DOHH2 (cell line): ENCODE results near the gene RASGEF1C.

ENCODE experiments used
- CTCF ChIP-seq: fragments of 200-600 bp; sonication (generic); IDR thresholded peaks from one replicate; pipeline ENCODE4 v1.5.1; 2014; ENCODE audit warnings: antibody characterized with exemption, mild to moderate bottlenecking, low read depth, low read length; ENCODE audit not compliant: poor library complexity, severe bottlenecking
- EZH2phosphoT487 ChIP-seq: fragments of 200-600 bp; sonication (generic); IDR thresholded peaks from 2 replicates; pipeline ENCODE4 v1.6.1; 2017; ENCODE audit warnings: borderline replicate concordance, mild to moderate bottlenecking, antibody characterized with exemption, low read length, moderate library complexity, mixed read lengths

- no peak for TF ChIP-seq CTCF
- TF ChIP-seq EZH2phosphoT487 = no peak
These were observed 77.9 kb downstream of the RASGEF1C start for GRCh38 chr5:180130876-180131740.
